ENCODE data around the gene CD200R1.

CD200R1 gene

DNA sequence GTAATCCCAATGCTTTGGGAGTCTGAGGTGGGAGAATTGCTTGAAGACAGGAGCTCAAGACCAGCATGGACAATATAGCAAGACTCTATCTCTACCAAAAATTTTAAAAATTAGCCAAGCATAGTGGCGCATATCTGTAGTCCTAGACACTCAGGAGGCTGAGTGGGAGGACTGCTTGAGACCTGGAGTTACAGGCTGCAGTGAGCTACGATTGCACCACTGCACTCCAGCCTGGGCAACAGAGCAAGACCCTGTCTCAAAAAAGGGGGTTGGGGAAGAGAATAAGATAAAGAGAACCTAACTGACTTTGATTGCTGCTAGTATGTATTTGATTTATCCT lies 755 bp downstream of the CD200R1 start:
- no peaks in the 10 kb centered on the region for H3K4me1 ChIP-seq (ENCODE audit: control insufficient read depth, insufficient read depth, low read length)
- no CpG with 5 or more reads among the region's 2 CpGs for WGBS (ENCODE audit: insufficient coverage, insufficient read length)

DNA sequence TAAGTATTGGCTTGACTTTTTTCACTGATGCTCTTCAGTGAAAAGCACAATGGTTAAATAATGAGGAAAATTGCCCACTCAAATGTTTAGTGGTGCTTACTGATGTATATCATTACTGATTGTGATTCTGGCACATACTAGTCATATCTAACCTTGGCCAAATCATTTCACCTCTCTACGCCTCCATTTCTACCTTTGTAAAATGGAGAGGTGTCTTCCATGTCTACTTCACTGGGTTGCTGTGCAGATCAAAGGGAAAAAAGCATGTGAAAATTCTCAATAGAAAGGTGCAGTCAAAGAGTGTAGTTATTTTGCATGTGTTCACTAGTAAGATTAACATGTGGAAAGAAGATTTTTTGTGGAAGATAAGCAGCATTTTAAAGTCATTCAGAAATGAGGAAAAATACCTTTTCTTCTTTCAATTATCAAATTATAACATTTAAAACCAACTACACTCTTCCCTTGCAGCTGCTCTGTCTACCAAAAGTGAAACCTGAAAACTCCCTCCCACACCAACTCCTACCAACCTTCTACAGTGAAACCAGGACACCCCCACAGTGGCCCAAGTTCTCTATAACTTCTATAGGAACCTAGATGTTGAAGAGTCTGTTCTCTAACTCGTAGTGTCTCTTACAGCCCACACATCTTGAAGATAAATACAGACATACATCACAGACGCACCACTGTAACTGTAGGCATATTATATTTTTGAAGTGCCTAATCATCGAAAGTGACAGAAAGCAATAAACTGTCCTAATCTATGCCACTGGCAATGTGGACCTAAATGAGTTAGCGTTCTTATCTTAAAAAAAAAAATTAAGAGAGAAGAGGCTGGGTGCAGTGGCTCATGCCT lies 1.4 kb downstream of the CD200R1 start:
- H3K4me3 ChIP-seq (ENCODE audit: low read length): no peak overlapping the region
- no peak for DNase-seq (ENCODE audit: low read depth, low spot score)
- H3K9me3 ChIP-seq (ENCODE audit: control insufficient read depth, insufficient read depth, low read length): no peaks in the 10 kb centered on the region
- no peaks in the 10 kb centered on the region for H3K36me3 ChIP-seq (ENCODE audit: control insufficient read depth, insufficient read depth, low read length)
- H3K4me1 ChIP-seq (ENCODE audit: control insufficient read depth, insufficient read depth, low read length): no peaks in the 10 kb centered on the region
- no peak overlapping the region for H3K27ac ChIP-seq (ENCODE audit: low read length)
- no CpG with 5 or more reads among the region's 5 CpGs for WGBS (ENCODE audit: insufficient coverage, insufficient read length)
- no peaks in the 10 kb centered on the region for H3K27me3 ChIP-seq (ENCODE audit: control insufficient read depth, insufficient read depth, low read length)

More for the DNA sequence above, 755 bp downstream of the CD200R1 start:
- no peak overlapping the region for H3K4me3 ChIP-seq (ENCODE audit: low read length)
- no peaks in the 10 kb centered on the region for H3K27me3 ChIP-seq (ENCODE audit: control insufficient read depth, insufficient read depth, low read length)
- no peak overlapping the region for H3K27ac ChIP-seq (ENCODE audit: low read length)
- DNase-seq (ENCODE audit: low read depth, low spot score): no peak
- H3K36me3 ChIP-seq (ENCODE audit: control insufficient read depth, insufficient read depth, low read length): no peaks in the 10 kb centered on the region
- H3K9me3 ChIP-seq (ENCODE audit: control insufficient read depth, insufficient read depth, low read length): no peaks in the 10 kb centered on the region

DNA sequence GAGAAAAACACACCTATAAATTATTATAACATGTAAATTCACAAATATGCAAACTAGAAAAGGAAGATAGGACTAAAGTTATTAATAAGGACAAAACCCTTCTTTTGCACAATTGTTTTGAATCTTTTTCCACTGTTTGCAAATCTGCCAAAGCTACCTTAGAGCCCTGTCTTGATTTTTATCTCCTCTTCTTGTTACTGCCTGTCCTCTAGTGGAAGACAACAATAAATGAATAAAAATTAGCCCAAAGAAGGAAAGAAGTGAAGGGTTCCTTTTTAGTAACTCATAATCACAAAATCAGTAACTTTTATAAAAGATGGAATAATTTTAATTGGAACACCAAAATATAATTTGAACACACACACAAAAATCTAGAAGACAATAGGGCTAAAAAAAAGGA lies 2.7 kb downstream of the CD200R1 start:
- Histone ChIP-seq H3K27ac (ENCODE audit: low read length) (no peak overlapping the region), H3K9me3 (ENCODE audit: control insufficient read depth, insufficient read depth, low read length) (no peaks in the 10 kb centered on the region)
- DNase-seq (ENCODE audit: low read depth, low spot score): no peak

DNA sequence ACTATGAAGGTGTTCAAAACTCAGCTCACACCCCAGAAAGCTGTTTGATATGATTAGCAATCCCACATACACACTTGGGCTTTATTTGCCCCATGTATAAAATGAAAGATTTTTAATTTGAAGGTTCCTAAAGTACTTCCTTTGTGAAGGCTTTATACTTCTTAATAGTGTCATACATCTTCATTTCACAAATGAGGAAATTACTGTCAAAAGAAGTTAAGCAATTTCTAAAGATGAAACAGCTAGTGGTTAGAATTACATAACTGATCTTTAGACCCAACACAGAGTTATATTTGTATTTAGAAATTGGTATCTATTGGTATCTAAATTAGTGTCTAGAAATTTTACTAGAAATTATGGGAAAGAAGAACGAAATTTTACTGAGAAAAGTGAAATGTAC lies 7.1 kb downstream of the CD200R1 start:
- Histone ChIP-seq H3K4me1 (ENCODE audit: control insufficient read depth, insufficient read depth, low read length) (no peaks in the 10 kb centered on the region), H3K27me3 (ENCODE audit: control insufficient read depth, insufficient read depth, low read length) (no peaks in the 10 kb centered on the region), H3K27ac (ENCODE audit: low read length) (no peak overlapping the region), H3K36me3 (ENCODE audit: control insufficient read depth, insufficient read depth, low read length) (no peaks in the 10 kb centered on the region), H3K4me3 (ENCODE audit: low read length) (no peak overlapping the region), H3K9me3 (ENCODE audit: control insufficient read depth, insufficient read depth, low read length) (no peaks in the 10 kb centered on the region)
- WGBS (ENCODE audit: insufficient coverage, insufficient read length): no CpG with 5 or more reads among the region's 1 CpG
- DNase-seq (ENCODE audit: low read depth, low spot score): no peak

More for the DNA sequence above, 2.7 kb downstream of the CD200R1 start:
- Histone ChIP-seq H3K4me3 (ENCODE audit: low read length) (no peak overlapping the region), H3K27me3 (ENCODE audit: control insufficient read depth, insufficient read depth, low read length) (no peaks in the 10 kb centered on the region), H3K4me1 (ENCODE audit: control insufficient read depth, insufficient read depth, low read length) (no peaks in the 10 kb centered on the region), H3K36me3 (ENCODE audit: control insufficient read depth, insufficient read depth, low read length) (no peaks in the 10 kb centered on the region)

DNA sequence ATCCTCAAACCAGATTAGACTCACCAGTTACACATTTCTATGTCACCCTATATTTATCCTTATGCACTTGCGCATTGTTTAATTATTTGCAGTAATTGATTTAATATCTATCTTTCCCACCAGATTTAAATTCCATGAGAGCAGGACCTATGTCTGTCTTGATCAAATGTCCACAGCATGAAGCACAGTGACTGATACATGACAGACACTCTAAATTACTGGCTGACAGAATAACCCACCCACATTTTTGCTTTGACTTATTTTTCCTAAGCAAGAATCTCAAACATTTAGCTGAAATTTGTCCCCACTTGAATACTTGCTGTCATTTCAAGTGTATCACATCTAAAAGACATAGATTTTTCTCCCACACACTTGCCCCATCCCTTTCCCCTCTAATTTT lies 7.5 kb downstream of the CD200R1 start:
- H3K36me3 ChIP-seq (ENCODE audit: control insufficient read depth, insufficient read depth, low read length): no peaks in the 10 kb centered on the region
- no peak overlapping the region for H3K27ac ChIP-seq (ENCODE audit: low read length)
- H3K9me3 ChIP-seq (ENCODE audit: control insufficient read depth, insufficient read depth, low read length): no peaks in the 10 kb centered on the region
- no CpG with 5 or more reads among the region's 1 CpG for WGBS (ENCODE audit: insufficient coverage, insufficient read length)
- no peaks in the 10 kb centered on the region for H3K27me3 ChIP-seq (ENCODE audit: control insufficient read depth, insufficient read depth, low read length)
- H3K4me1 ChIP-seq (ENCODE audit: control insufficient read depth, insufficient read depth, low read length): no peaks in the 10 kb centered on the region
- DNase-seq (ENCODE audit: low read depth, low spot score): no peak
- no peak overlapping the region for H3K4me3 ChIP-seq (ENCODE audit: low read length)

DNA sequence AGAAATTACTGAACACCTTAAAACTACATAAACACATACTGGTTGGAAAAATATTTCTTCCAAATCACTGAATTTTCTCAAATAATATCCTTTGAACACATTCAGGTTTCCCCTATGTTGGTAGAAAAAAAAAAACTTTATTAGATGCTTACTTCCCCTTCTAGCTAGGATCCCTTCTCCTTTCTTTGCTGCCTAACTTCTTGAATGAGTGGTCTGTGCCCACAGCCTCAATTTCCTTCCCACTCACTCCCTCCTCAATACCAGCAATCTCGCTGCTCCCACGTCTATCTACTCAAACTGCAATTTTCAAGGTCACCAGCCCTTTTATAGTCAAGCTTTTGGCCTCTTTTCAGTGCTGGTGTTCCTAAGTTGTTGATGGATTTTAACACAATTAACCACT lies 8.3 kb downstream of the CD200R1 start:
- no peak overlapping the region for H3K27ac ChIP-seq (ENCODE audit: low read length)
- no CpG with 5 or more reads among the region's 2 CpGs for WGBS (ENCODE audit: insufficient coverage, insufficient read length)
- H3K36me3 ChIP-seq (ENCODE audit: control insufficient read depth, insufficient read depth, low read length): no peaks in the 10 kb centered on the region
- DNase-seq (ENCODE audit: low read depth, low spot score): no peak
- no peaks in the 10 kb centered on the region for H3K27me3 ChIP-seq (ENCODE audit: control insufficient read depth, insufficient read depth, low read length)
- H3K4me3 ChIP-seq (ENCODE audit: low read length): no peak overlapping the region
- no peaks in the 10 kb centered on the region for H3K9me3 ChIP-seq (ENCODE audit: control insufficient read depth, insufficient read depth, low read length)
- H3K4me1 ChIP-seq (ENCODE audit: control insufficient read depth, insufficient read depth, low read length): no peaks in the 10 kb centered on the region

DNA sequence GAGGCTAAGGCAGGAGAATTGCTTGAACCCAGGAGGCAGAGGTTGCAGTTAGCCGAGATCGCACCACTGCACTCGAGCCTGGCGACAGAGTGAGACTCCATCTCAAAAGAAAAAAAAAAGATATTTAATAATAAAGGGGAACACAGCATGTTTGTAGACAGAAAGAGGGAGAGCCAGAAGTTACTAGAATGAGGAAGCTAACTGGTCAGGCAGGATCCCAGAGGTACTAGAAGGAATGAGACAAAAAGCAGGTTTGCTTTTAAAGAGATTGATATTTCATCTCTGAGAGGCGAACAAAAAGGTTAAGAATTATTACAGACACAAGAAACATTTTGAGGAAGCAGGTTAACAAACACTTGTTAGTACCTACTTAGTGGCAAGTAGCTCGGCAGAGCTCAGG lies 9.2 kb downstream of the CD200R1 start:
- Histone ChIP-seq H3K9me3 (ENCODE audit: control insufficient read depth, insufficient read depth, low read length) (no peaks in the 10 kb centered on the region), H3K4me3 (ENCODE audit: low read length) (no peak overlapping the region), H3K4me1 (ENCODE audit: control insufficient read depth, insufficient read depth, low read length) (no peaks in the 10 kb centered on the region), H3K27me3 (ENCODE audit: control insufficient read depth, insufficient read depth, low read length) (no peaks in the 10 kb centered on the region), H3K36me3 (ENCODE audit: control insufficient read depth, insufficient read depth, low read length) (no peaks in the 10 kb centered on the region), H3K27ac (ENCODE audit: low read length) (no peak overlapping the region)
- WGBS (ENCODE audit: insufficient coverage, insufficient read length): no CpG with 5 or more reads among the region's 6 CpGs
- no peak for DNase-seq (ENCODE audit: low read depth, low spot score)

DNA sequence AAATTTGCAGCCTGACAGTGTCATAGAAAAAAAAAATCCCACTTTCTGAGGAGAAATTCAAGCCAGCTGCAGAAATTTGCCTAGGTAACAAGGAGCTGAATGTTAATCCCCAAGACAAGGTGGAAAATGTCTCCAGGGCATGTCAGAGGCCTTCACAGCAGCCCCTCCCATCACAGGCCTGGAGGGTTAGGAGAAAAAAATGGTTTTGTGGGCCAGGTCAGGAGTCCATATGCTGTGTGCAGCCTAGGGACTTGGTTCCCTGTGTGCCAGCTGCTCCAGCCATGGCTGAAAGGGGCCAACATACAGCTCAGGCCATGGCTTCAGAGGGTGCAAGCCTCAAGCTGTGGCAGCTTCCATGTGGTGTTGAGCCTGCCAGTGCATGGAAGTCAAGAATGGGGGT lies 11.2 kb downstream of the CD200R1 start:
- H3K27me3 ChIP-seq (ENCODE audit: control insufficient read depth, insufficient read depth, low read length): no peaks in the 10 kb centered on the region
- no peak overlapping the region for H3K4me3 ChIP-seq (ENCODE audit: low read length)
- H3K9me3 ChIP-seq (ENCODE audit: control insufficient read depth, insufficient read depth, low read length): no peaks in the 10 kb centered on the region
- no peaks in the 10 kb centered on the region for H3K4me1 ChIP-seq (ENCODE audit: control insufficient read depth, insufficient read depth, low read length)
- H3K27ac ChIP-seq (ENCODE audit: low read length): no peak overlapping the region
- no peak for DNase-seq (ENCODE audit: low read depth, low spot score)
- no peaks in the 10 kb centered on the region for H3K36me3 ChIP-seq (ENCODE audit: control insufficient read depth, insufficient read depth, low read length)

DNA sequence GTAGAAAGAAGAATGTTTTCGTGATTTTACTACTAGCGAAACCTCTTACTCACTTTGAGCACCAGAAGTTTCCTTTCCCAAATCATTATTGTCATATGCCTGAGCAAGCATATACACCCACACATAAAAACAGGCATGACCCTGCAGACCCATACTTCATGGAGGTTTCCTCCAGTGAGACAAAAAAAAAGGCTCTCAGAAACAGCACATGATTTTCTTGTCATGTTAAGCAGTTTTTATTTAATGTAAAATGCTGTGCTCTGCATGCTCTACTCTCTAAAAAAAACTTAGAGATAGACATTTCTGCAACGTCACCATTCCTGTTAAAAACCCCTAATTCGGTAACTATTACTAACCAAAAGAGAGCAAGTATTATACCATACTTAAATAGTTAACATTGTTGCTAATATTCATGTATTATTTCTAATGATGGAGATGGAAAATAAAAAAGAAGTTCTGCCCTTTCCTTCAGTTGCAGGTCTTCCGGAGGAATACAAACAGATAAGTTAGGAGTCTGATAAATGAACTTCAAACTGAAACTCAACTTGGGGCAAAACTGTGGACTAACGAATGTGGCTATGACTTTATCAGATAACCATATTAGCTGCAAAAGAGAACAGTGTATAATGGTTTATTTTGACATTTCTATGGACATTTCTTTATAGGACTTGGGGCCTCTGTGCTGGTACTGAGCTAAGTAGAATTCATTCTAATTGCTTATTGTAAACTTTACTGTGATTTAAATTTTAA lies 15.9 kb downstream of the CD200R1 start:
- Histone ChIP-seq H3K27me3 (ENCODE audit: control insufficient read depth, insufficient read depth, low read length) (no peaks in the 10 kb centered on the region), H3K36me3 (ENCODE audit: control insufficient read depth, insufficient read depth, low read length) (no peaks in the 10 kb centered on the region), H3K4me3 (ENCODE audit: low read length) (no peak overlapping the region), H3K27ac (ENCODE audit: low read length) (no peak overlapping the region), H3K4me1 (ENCODE audit: control insufficient read depth, insufficient read depth, low read length) (no peaks in the 10 kb centered on the region), H3K9me3 (ENCODE audit: control insufficient read depth, insufficient read depth, low read length) (no peaks in the 10 kb centered on the region)
- no peak for DNase-seq (ENCODE audit: low read depth, low spot score)
- WGBS (ENCODE audit: insufficient coverage, insufficient read length): no CpG with 5 or more reads among the region's 6 CpGs

DNA sequence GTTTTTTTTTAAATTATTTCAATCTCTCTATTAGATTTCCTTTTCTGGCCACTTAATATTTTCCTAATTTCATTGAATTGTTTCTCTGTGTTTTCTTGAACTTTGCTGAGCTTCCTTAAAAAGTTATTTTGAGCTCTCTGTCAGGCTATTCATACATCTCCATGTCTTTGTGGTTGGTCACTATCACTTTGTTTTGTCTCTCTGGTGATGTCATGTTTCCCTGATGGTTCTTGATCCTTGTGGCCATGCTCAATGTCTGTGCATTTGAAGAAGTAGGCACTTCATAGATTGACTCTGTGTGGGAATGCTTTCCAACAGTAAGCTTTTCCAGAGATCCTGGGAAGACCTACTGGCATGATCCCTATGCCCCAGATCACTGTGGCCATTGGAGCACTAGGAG lies 18.6 kb downstream of the CD200R1 start:
- Histone ChIP-seq H3K9me3 (ENCODE audit: control insufficient read depth, insufficient read depth, low read length) (no peaks in the 10 kb centered on the region), H3K36me3 (ENCODE audit: control insufficient read depth, insufficient read depth, low read length) (no peaks in the 10 kb centered on the region), H3K4me1 (ENCODE audit: control insufficient read depth, insufficient read depth, low read length) (no peaks in the 10 kb centered on the region), H3K27me3 (ENCODE audit: control insufficient read depth, insufficient read depth, low read length) (no peaks in the 10 kb centered on the region), H3K27ac (ENCODE audit: low read length) (no peak overlapping the region), H3K4me3 (ENCODE audit: low read length) (no peak overlapping the region)
- DNase-seq (ENCODE audit: low read depth, low spot score): no peak

DNA sequence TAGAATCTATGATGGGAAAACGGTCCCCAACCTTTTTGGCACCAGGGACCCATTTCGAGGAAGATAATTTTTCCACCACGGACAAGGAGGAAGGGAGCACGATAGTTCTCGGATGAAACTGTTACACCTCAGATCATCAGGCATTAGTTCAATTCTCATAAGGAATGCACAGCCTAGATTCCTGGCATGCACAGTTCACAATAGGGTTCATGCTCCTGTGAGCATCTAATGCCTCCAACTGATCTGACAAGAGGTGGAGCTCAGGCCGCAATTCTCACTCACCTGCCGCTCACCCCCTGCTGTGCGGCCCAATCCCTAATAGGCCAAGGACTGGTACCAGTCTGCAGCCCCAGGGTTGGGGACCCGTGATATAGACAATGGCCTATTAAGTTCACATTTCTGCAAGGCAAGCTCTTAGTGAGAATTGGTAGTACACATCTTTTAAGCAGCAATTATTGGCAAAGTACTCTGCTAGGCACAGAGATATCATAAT lies 26.5 kb downstream of the CD200R1 start:
- no peak overlapping the region for H3K27ac ChIP-seq (ENCODE audit: low read length)
- peaks cover 1% of the 10 kb centered on the region; the same call in 1 of the 2 replicates for H3K4me1 ChIP-seq (ENCODE audit: control insufficient read depth, insufficient read depth, low read length)
- no peak for DNase-seq (ENCODE audit: low read depth, low spot score)
- H3K36me3 ChIP-seq (ENCODE audit: control insufficient read depth, insufficient read depth, low read length): no peaks in the 10 kb centered on the region
- WGBS (ENCODE audit: insufficient coverage, insufficient read length): no CpG with 5 or more reads among the region's 9 CpGs
- no peaks in the 10 kb centered on the region for H3K27me3 ChIP-seq (ENCODE audit: control insufficient read depth, insufficient read depth, low read length)
- H3K9me3 ChIP-seq (ENCODE audit: control insufficient read depth, insufficient read depth, low read length): no peaks in the 10 kb centered on the region
- no peak overlapping the region for H3K4me3 ChIP-seq (ENCODE audit: low read length)

Measured in iPS DF 6.9 (cell line).